Activated T-cell treated with anti-CD3 and anti-CD28 coated beads for 4 hours (primary cell): Measurements from ENCODE around the gene EIF2D.
"Not testable (repeated sequence)": the region's sequence is repeated elsewhere in the genome, so short reads cannot be mapped to it uniquely, and the experiment has no call there.

Experiments used
- DNase-seq: peaks from one replicate; pipeline ENCODE4 v3.0.0-alpha.2; 2020

Gene EIF2D

DNA sequence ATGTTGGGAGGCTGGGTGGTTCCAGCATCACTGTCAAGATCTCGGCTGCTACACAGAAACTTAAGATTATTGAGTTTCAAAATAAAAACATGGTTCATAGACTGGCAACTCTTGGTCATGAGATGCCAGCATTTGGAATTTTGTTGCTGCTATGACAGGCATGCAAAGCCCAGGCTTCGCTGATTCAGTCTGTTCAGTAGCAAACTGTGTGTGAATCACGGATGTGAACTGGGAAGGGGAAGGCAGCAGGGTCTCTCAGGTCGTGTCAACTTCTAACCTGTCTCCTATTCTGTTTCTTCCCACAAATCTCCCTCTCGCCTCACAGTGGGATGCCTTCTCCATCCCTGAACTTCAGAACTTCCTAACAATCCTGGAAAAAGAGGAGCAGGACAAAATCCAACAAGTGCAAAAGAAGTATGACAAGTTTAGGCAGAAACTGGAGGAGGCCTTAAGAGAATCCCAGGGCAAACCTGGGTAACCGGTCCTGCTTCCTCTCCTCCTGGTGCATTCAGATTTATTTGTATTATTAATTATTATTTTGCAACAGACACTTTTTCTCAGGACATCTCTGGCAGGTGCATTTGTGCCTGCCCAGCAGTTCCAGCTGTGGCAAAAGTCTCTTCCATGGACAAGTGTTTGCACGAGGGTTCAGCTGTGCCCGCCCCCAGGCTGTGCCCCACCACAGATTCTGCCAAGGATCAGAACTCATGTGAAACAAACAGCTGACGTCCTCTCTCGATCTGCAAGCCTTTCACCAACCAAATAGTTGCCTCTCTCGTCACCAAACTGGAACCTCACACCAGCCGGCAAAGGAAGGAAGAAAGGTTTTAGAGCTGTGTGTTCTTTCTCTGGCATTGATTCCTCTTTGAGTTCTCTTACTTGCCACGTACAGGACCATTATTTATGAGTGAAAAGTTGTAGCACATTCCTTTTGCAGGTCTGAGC lies 25.5 kb downstream of the EIF2D start:
- DNase-seq, result no peak

DNA sequence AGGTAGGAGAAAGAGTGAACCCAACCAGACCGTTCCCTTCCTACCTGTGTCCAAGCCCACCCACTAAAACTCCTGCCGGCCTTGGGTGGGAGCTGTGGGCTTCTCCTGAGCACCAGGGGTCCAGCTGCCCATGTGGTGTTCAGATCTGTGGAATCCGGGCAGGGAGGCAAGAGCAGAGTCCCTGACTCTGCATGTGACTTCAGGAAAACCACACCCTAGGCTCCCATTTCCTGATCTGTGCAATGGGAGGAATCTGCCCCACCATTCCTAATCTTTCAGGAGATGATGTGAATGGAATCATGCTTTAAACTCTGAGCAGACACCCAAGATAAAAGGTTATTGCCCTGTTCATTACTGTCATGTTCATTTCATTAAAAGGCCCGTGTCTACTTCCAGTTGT lies 27.6 kb downstream of the EIF2D start:
- no peak for DNase-seq

DNA sequence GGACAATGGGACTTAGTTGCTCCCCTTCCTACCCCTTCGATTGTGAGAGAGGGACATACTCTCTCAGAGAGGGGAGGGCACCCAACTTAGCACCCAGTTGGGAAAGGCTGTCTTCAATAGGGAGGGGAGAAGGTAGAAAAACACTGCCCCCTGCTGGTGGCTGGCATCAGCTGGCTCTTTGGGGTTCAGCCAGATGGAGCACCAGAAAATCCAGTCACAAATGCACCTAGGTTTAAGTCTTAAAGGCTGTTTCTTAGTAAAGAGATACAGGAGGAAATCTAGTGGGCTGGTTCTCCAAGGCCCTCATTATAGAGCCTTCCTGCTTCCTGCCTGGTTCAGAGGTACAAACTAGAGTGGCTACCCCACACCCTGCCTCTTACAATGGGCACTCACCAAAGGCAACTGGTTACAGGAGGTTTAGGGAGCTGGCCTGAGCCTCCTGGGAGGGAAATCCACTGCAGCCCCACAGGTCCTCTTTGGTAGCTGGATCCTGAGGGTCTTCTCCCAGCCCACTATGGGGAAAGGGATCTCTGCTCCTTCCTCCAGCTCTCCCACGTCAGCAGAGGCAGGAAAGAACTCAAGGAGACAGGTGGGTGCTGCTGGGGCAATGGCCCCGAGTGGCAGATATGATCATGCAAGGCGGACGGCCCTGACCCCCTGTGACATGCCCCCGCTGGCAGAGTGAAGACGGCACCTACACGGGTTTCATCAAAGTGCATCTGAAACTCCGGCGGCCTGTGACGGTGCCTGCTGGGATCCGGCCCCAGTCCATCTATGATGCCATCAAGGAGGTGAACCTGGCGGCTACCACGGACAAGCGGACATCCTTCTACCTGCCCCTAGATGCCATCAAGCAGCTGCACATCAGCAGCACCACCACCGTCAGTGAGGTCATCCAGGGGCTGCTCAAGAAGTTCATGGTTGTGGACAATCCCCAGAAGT lies 28.3 kb downstream of the EIF2D start:
- peak; percentile 84 for DNase-seq

DNA sequence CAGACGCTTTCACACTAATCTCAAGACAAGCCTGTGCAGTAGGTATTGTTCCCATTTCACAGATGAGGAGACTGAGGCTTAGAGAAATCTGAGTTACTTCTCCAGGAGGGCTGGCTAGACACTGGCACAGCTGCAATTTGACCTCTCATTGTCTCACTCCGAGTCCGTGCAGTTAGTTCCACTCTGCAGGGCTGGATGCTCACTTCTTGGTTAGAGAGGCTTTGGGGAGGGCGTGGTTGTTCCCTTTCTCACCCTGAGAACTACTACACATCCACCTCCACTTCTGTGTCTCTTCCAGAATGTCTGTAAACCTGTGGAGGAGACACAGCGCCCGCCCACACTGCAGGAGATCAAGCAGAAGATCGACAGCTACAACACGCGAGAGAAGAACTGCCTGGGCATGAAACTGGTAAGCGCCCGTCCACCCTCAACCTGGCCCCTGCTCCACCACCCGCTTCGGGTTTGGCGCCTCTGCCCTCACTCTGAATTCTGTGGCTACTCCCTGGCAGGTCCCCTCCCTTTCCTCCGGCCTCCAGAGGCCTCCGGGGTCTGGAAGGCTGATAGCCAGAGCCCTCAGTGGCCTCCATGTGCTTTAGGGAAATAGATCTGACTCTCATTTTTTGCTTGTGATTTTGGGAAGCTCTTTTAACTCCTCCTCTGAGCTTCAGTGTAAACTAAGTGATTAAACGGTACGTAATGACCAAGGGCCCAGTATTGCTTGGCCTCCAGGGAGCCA lies 29.1 kb downstream of the EIF2D start:
- no peak for DNase-seq

DNA sequence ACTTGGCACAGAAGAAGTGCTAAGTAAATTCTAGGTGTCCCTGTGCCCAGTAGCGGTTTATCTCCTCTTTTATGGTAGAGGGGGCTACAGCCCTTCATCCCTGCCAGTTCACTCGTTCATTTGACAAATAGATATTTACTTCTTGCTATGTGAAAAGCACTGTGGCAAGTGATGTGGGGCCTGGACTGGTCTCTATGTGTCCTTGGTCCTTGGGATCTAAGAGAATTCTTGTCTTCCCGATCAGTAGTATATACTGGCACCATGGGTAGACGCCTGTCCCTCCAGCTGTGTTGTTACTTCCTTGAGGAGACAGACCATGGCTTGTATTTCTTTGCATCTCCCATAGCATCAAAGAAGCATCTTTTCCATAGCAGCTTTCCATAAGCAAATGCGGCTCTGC lies 29.7 kb downstream of the EIF2D start:
- DNase-seq, result no peak

DNA sequence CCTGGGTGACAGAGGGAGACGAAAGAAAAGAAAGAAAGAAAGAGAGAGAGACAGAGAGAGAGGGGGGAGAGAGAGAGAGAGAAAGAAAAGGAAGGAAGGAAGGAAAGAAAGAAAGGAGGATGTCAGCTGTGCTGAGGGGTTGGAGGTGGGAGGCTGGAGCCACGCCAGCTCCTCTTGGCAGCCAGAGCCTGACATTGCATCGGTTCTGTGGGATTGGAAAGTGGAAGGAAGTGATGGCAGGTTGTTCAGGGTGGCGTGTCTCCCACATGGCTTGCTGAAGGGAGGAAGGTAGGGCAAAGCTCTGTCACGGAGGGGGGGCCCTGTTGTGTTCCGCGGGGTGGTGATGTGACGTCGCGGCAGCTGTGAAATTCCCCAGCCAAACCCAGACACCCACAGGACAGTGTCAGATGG lies 30.7 kb downstream of the EIF2D start:
- peak; percentile 79 for DNase-seq

DNA sequence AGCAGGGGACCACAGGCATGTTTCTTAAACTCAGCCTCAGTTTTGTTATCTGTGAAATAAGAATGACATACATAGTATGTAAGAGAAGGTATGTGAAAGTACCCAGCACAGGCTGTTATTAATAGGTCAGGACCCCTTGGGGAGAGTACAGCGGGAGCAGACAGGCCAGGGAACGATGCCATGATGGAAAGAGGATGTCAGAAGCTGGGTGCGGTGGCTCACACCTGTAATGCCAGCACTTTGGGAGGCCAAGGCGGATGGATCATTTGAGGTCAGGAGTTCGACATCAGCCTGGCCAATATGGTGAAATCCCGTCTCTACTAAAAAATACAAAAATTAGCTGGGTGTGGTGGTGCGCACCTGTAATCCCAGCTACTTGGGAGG lies 31.2 kb downstream of the EIF2D start:
- not testable (repeated sequence) for DNase-seq

DNA sequence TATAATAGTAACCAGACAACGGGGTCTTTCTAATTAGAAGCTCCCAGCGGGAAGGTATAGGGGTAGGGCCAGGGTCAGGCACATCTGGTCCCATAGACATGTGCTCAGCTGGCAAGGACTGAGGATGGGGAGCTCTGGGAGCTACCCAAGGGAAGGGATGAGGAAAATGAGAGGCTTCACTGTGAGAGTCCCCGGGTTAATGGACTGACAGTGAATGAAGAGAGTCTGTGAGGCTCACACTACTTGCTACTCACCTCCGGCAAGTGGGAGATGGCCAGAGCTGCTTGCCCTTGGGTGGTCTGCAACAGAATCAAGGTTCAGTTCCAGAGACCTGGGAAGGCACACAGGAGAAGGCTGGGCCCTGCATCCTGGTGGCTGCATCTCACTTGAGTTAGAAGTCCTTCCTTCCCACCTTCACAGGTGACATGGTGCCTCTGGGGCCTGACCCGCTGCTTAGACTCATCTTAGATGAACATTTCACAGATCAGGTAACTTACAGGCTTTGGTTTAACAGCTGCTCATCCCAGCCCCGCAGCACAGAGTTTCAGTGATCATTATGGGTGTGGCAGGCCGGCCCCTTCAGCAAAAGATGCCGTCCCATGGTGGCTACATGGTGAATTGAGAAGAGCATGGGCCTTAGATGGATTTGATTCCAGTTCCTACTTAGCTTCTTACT lies 31.7 kb downstream of the EIF2D start:
- no peak for DNase-seq

DNA sequence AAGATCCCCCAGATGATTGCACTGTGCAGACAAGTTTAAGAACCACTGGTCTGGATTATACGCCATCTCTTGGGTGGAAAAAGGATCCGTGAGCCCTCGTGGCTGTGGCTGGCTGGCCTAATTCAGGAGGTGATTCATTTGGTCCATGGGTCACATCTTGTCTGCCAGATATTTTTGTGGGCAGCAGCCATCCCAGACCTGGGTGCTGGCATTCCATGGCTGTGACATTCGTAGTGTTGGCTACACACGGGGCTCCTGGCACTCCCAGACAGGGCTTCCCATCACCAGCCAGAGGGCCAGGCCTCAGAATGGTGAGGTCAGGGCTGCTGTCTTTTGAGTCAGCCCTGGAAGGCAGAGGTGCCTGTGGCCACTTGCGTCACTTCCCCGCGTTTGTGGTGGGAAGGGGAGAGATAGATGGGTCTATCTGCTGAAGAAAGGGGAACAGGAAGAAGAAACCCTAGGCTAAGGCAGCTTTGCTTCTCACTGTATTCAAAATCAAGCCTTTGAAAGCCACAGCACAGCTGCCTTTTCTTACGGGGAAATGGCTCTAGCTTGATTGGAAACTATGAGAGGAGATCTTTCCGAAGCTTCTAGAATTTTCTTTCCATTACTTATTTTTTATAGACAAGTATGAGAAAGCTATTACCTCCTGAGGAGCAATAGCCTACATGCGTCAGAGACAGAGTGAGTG lies 32.4 kb downstream of the EIF2D start:
- DNase-seq, result peak; percentile 73

DNA sequence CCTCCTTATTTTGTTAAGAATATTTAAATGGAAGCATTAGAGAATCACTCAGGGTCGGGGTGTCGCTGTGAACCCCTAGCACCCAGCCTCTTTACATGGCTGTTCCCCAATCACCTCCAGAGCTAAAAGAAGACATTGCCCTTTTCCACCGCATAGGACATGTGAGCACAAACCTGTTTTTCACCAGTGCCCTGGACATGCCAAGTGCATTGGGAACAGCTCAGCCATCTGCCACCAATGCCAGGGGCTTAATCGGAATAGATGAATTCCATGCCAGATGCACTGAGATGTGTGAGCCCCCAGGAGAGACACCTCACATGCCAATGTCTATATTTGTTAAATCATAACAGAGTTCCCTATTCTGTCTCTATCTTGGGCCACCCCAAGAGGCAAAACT lies 33.3 kb downstream of the EIF2D start:
- DNase-seq, result no peak

DNA sequence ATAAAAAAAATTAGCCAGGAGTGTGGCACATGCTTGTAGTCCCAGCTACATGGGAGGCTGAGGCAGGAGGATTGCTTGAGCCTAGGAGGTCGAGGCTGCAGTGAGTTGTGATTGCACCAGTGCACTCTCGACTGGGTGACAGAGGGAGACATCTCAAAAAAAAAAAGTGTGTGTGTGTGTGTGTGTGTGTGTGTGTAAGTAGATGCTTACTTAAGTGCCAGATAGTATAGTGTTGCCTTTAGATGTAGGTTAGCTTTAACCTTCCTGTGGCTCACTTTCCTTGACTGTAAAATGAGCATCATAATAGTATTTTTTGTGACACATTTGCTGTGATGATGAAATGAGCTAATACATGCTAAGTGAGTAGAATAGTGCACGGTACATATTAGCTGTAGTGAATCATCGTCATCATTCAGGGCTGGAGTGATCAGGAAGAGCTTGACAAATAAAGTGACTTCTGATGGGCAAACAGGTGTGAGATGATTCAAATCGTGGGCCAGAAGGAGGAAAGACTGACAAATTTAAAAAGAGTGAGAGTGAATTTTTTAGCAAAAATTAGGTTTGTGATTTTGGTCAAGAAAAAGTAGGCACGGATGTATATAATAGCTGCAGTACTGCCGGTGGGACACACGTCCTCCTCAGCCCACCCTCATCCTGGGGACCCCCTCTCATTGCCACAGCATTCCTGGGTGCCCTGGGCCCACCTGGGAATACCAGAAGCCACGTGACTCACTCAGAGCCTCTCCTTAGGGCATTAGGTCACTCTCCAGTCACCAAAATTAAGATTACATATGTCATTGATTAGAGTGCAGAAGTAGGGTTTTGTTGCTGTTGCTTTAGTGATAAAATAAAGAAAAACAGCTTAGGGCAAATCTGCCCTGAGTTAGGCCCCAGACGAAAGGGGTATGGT lies 33.9 kb downstream of the EIF2D start:
- DNase-seq, result no peak

DNA sequence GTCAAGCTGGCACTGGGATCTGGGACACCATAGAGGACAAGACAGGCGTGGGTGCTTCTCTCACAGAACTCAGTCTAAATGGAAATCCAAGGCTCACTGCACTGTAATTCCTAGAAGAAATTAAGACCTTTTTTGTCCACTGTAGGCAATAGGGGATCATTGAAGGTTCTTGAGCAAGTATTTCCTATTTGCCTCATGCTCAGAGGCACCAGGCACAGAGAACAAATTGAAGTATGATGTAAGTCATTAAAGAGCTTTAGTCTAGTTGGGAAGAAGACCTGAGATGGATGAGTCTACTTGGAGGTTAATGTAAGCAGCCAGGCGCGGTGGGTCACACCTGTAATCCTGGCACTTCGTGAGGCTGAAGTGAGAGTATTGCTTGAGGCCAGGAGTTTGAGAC lies 34.6 kb downstream of the EIF2D start:
- no peak for DNase-seq

DNA sequence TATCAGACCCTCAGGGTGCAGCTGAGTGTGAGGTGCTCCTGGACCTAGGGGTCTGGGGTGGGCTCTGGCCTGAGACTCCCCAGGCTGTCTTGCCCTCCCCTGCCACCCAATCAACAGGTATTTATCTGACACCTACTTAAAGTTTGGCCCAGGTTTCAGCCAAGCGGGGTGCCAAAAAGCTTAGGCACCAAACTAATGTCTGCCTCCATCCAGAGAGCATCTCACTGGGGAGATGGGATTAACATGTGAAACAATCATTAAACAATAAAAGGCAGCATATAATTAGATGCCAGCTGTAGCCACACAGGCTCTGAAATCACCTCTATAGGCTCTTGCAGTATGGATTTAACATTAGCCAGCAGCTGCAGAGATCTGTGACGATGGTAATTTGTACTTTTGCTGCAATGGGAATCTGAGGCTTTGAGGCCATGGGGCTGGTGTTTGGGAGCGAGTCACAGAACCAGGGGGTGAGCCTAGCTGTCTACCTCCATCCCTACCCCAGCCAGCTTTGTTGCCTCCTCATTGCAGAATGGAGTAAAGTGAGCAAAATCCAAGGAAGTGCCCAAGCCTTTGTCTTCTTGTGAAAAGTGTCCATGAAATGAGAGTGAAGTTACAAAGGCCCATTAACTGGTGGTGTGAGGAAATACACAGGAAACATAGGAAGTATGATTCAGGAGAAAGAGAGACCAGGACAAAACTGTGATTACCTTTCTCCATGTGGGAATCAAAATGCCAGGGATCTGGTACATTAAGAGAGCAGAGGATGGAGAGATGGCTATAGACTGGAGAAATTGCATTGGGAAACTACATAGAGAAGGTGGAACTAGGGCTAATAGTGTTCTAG lies 36.1 kb downstream of the EIF2D start:
- no peak for DNase-seq

DNA sequence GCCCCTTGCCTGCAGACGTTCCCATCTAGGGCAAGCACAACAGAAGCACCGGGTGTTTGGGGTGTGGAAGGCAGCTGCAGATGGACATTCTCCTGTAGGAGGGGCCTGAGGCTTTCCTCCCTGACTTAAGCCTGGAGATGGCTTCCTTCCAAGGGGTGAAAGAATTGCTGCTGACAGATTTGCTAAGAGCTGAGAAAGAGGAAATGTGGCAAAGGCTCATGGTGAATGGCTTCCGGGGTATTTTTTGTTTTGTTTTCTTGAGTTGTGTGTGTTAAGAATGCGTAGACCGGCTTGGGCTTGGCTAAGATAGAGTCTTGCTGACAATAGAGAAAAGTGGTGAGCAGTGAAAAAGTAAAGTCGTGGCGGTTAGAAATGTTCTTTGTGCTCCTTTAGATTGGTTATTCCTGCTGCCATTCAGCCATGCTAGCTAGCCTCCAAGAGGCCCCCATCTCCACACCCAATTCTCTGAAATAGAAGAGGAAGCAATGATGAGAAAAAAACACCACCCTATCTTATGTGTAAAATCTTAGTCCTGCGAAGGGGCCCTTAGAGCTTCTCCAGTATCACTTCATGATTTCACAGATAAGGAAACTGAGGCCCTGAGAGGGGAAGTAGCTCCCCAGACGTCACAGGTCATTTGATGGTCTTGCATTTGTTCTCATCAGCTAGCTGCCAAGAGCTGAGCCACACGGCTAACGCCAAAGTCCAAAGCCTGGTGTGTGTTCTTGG lies 36.9 kb downstream of the EIF2D start:
- no peak for DNase-seq

DNA sequence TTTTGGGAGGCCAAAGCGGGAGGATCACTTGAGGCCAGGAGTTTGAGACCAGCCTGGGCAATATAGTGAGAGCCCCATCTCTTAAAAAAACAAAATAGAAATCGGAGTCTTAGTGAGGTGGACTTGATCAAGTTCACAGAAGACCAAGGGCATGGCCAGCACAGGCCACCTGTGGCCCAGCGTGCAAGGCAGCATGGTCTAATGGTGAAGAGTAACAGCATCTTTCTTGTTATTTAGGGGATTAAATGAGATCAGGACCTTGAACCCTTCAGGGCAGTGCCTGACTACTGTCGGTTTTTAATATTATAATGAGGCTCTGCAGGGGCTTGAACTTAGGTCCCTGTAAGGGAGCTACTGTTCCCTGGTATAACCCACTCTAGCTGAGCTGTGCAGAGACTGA lies 38.5 kb downstream of the EIF2D start:
- no peak for DNase-seq

DNA sequence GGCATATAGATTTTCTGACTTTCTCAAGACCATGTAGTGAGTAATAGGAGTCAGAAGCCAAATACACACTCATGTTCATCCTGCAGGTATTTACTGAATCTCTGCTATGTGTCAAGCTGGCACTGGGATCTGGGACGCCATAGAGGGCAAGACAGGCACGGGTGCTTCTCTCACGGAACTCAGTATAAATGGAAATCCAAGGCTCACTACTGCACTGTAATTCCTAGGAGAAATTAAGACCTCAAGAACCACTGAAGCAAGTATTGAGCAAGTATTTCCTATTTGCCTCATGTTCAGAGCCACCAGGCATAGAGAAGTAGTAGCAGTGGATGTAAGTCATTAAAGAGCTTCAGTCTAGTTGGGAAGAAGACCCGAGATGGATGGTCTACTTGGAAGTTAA lies 38.9 kb downstream of the EIF2D start:
- DNase-seq, result no peak

DNA sequence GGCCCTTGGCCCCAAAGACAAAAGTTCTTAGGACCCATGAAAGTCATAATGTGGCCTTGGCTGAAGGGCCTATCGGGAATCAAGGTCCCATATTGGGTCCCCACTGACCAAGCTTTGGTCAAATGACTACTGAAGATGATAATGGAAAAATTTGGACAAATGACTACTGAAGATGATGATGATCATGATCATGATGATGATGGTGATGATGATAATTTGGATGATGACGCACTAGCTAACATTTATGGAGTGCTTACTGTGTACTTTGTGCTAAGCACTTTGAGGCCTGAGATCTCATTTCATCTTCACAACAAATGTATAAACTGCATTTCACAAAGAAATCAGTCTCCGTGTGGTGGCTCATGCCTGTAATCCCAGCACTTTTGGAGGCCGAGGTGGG lies 39.4 kb downstream of the EIF2D start:
- no peak for DNase-seq

DNA sequence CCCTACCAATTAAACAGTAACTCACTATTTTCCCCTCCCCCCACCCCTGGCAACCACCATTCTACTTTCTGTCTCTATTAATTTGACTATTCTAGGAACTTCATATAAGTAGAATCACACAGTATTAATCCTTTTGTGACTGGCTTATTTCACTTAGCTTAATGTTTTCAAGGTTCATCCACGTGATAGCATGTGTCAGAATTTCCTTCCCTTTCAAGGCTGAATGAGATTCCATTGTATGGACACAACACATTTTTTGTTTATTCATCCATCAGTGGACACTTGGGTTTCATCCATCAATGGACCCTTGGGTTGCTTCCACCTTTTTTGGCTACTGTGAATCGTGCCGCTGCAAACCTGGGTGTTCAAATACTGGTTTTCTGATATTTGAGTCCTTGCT lies 41.7 kb downstream of the EIF2D start:
- DNase-seq, result no peak

DNA sequence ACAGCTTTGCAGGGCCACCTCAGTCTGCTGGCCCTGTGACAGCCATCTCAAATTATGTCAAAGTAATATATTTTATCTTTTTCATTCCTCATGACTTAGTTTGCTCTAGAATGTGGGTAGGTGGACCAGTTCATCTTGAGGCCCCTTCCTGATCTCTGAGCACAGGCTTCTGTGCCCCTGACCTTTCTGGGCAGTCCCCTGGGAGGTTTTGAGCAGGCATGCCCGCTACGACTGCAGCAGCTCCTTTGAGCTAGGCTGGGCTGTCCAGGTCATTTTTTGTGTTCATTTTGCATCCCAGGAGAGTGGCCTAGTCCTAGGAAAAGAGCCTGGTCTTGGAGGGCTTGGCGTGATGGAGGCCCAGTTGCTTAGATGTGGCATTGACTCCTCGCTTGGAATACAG lies 42.7 kb downstream of the EIF2D start:
- no peak for DNase-seq
